LNCaP clone FGC (cell line): ENCODE data around the gene SPINT2.

Experiments used
- DNase-seq: peaks from one replicate; pipeline ENCODE4 v3.0.0-alpha.2; 2011; ENCODE audit warnings: low read depth
- H3K4me3 ChIP-seq: 2 replicates; pipeline ENCODE4 v1.5.1; 2011; ENCODE audit warnings: mild to moderate bottlenecking, low read depth, low read length, control low read depth
- TF ChIP-seq, protein P1 (sequence below): IDR thresholded peaks from 2 replicates; pipeline ENCODE4 v1.5.1; 2012; ENCODE audit warnings: mild to moderate bottlenecking; ENCODE audit not compliant: control insufficient read depth, insufficient read depth; ENCODE audit errors: extremely low read depth

The SPINT2 gene

DNA sequence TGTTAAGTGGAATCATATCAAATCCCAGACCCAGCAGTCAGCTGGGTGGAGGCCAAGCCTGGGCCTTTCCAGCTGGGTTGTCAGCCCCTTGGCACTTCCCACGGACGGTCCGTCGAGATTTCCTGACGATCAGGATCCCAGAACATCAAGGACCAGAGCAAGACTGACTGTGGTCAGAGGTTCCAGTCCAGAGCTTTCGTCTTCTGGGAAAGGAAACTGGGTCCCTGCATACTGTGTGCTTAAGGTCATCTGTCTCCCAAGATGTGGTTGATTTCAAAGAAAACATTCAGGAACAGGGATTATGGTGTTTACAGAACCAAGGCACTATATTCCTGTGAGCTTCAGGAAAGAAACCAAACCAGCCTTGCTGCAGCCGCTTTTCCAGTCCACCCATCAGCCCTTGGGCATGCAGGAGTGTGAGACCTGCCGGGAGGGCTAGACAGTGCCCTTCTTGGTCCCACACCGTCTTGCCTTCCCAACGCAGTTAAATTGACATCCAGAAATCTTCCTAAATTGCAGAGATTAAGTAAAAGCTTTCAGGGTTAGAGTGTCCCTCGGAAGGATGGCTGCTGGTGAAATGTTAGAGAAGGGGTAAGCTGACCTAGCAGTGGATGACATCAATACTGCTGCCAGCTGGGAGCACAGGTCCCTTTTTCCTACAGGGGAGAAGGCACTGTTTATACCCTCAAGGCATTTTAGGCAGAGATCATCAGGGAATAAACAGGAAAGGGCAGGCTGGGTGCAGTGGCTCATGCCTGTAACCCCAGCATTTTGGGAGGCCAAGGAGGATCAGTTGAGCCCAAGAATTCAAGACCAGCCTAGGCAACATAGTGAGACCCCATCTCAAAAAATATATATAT, 34.7 kb downstream of the SPINT2 start:
- TF ChIP-seq, protein P1, sequence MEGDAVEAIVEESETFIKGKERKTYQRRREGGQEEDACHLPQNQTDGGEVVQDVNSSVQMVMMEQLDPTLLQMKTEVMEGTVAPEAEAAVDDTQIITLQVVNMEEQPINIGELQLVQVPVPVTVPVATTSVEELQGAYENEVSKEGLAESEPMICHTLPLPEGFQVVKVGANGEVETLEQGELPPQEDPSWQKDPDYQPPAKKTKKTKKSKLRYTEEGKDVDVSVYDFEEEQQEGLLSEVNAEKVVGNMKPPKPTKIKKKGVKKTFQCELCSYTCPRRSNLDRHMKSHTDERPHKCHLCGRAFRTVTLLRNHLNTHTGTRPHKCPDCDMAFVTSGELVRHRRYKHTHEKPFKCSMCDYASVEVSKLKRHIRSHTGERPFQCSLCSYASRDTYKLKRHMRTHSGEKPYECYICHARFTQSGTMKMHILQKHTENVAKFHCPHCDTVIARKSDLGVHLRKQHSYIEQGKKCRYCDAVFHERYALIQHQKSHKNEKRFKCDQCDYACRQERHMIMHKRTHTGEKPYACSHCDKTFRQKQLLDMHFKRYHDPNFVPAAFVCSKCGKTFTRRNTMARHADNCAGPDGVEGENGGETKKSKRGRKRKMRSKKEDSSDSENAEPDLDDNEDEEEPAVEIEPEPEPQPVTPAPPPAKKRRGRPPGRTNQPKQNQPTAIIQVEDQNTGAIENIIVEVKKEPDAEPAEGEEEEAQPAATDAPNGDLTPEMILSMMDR: no peak
- DNase-seq: peak; percentile 69
- no peak overlapping the region for H3K4me3 ChIP-seq

GRCh38 chr19:38303517-38304351, 39.4 kb downstream of the SPINT2 start, which contains the start of gene C19orf33:
TSS of gene C19orf33 (plus strand) at chr19:38304251. CDS start at chr19:38304262, 11 bp downstream.
- TF ChIP-seq, protein P1: no peak
- H3K4me3 ChIP-seq: no peak within 1 kb of the TSS
- DNase-seq: no peak

- TF ChIP-seq, protein P1: no peak
- H3K4me3 ChIP-seq: no peak overlapping the region
- DNase-seq: no peak
Measured at GRCh38 chr19:38304352-38304865, 40.0 kb downstream of the SPINT2 start.

DNA sequence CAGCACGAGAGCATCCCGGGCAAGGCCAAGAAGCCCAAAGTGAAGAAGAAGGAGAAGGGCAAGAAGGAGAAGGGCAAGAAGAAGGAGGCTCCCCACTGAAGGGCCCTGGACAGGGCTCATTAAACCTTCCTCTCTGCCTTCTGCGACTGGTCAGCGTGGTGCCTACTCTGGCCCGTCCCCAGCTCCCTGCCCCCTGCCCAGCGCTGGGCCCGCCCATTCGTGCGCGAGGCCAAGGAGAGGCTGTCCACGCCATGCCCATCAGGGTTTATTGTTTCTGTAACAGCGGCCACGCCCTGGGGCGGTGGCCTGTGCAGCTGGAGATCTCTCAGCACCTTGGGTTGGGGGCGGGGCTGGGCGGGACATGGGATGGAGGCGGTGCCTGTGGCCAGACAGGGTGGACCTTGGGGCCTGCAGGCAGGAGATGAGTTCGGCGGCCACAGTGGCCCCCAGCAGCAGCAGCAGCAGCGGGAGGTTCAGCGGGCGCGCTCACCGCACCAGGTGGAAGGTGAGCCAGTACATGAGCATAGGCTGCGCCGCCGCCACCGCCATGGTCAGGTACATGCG, 40.6 kb downstream of the SPINT2 start:
- no peak overlapping the region for H3K4me3 ChIP-seq
- peak; percentile 81 for DNase-seq
- TF ChIP-seq, protein P1: no peak

- no peak overlapping the region for H3K4me3 ChIP-seq
- DNase-seq: no peak
- TF ChIP-seq, protein P1: no peak
Measured at GRCh38 chr19:38306236-38306635, 41.9 kb downstream of the SPINT2 start.

GRCh38 chr19:38307076-38307475, 42.7 kb downstream of the SPINT2 start:
- TF ChIP-seq, protein P1: no peak
- no peak overlapping the region for H3K4me3 ChIP-seq
- no peak for DNase-seq
